ENCODE data around the gene SLC25A20. TPM values are rescaled to one million over a fixed set of nuclear protein-coding genes. Genes with fewer than 3 reads are reported as not detected.

SLC25A20 gene
- total and polyA plus RNA-seq, 2 of the 4 experiments (the other 2 are of a cell fraction), result 23.8 to 27.1 TPM

- Histone ChIP-seq H3K9me3 (ENCODE audit: control insufficient read depth, insufficient read depth, low read length) (no peaks in the 10 kb centered on the region), H4K91ac (ENCODE audit: insufficient read depth, low read depth, low read length) (no peak overlapping the region), H4K5ac (ENCODE audit: low read depth, low read length) (no peak overlapping the region), H3K4me3 (ENCODE audit: insufficient read depth, low read depth, low read length) (no peak overlapping the region), H2BK120ac (ENCODE audit: low read depth, low read length) (no peak overlapping the region), H2BK15ac (ENCODE audit: low read depth, low read length) (no peak overlapping the region), H3K27me3 (ENCODE audit: control insufficient read depth, insufficient read depth, low read length) (no peaks in the 10 kb centered on the region), H3K79me1 (ENCODE audit: low read depth in 1 of 2, low read length in 2 of 2) (peaks cover 0 to 18% of the 10 kb centered on the region in 2 experiments; a peak in 3 of 4 replicates), H3K23ac (ENCODE audit: low read depth, low read length) (no peak overlapping the region), H3K4ac (ENCODE audit: low read depth, low read length) (no peak overlapping the region), H2AK5ac (ENCODE audit: low read depth, low read length) (no peak overlapping the region), H3K4me1 (ENCODE audit: control insufficient read depth, insufficient read depth, low read length) (peaks cover 1% of the 10 kb centered on the region), H4K20me1 (ENCODE audit: insufficient read depth, low read length) (peaks cover 5% of the 10 kb centered on the region; the same call in 1 of the 2 replicates), H2AK9ac (replicated peaks; ENCODE audit: low read depth, low read length, poor library complexity) (no peak overlapping the region), H3K9me1 (ENCODE audit: insufficient read depth, low read length) (peaks cover 12% of the 10 kb centered on the region), H3K56ac (ENCODE audit: extremely low read depth, insufficient read depth, low read length) (no peak overlapping the region), H3K14ac (replicated peaks; ENCODE audit: low read depth, low read length) (no peak overlapping the region), H3K36me3 (ENCODE audit: control insufficient read depth, insufficient read depth, low read length) (no peaks in the 10 kb centered on the region), H3K4me2 (ENCODE audit: low read depth, low read length) (no peak overlapping the region), H3K18ac (ENCODE audit: low read depth, low read length) (no peak overlapping the region), H2BK20ac (ENCODE audit: low read depth, low read length) (no peak overlapping the region), H2AFZ (replicated peaks; ENCODE audit: low read length, poor library complexity) (no peak overlapping the region), H3K27ac (ENCODE audit: insufficient read depth, low read length) (no peak overlapping the region), H2BK5ac (ENCODE audit: low read depth, low read length, poor library complexity, severe bottlenecking) (no peak overlapping the region), H4K8ac (ENCODE audit: low read depth in 2 of 2, low read length in 2 of 2) (no peak overlapping the region), H3K9ac (ENCODE audit: low read depth, low read length) (no peak overlapping the region)
- no TSS peak for BruUV-seq (replicated peaks)
- dilution Hi-C loops (cut with HindIII; ENCODE audit: low sequenced_read_pairs, unreplicated experiment), result no loop called here
- CTCF ChIA-PET, result no interaction called here
- POLR2A ChIA-PET (ENCODE audit: unreplicated experiment), result no interaction called here
- intact Hi-C loops (cut with micrococcal nuclease), result no loop called here
- DNase-seq (peak; percentile 66), ATAC-seq (ENCODE audit: low read depth) (no peak)
- TF ChIP-seq BHLHE40 (IDR thresholded peaks at IDR 0.05; ENCODE audit: low read depth, low read length) (no peak), MXI1 (IDR thresholded peaks at IDR 0.05; ENCODE audit: borderline replicate concordance, low read depth, low read length) (no peak), RAD21 (IDR thresholded peaks at IDR 0.05; ENCODE audit: low read length) (no peak), CTCF (conservative IDR thresholded peaks at IDR 0.05; ENCODE audit: low read depth, low read length) (no peak), CHD1 (IDR thresholded peaks at IDR 0.05; ENCODE audit: low read depth, low read length) (no peak), RCOR1 (IDR thresholded peaks at IDR 0.05; ENCODE audit: insufficient replicate concordance, low read length) (no peak), MAFK (IDR thresholded peaks at IDR 0.05; ENCODE audit: low read depth, low read length) (no peak), MAZ (IDR thresholded peaks at IDR 0.05; ENCODE audit: borderline replicate concordance, low read depth, low read length) (no peak), SMC3 (IDR thresholded peaks at IDR 0.05; ENCODE audit: low read depth, low read length) (no peak), POLR2A (IDR thresholded peaks at IDR 0.05; ENCODE audit: low read depth, low read length) (no peak), RFX5 (IDR thresholded peaks at IDR 0.05; ENCODE audit: low read depth, low read length) (no peak), NFE2L2 (IDR thresholded peaks at IDR 0.05; ENCODE audit: low read depth, low read length) (no peak)
- no CpG with 5 or more reads among the region's 3 CpGs for WGBS, 2 experiments (ENCODE audit: extremely low coverage in 2 of 2, insufficient read length in 1 of 2)
- in situ Hi-C loops (cut with MboI; ENCODE audit: low sequenced_read_pairs), result no loop called here
Observed at GRCh38 chr3:48851407-48851806, 47.3 kb downstream of the SLC25A20 start.
